Immature natural killer cell (primary cell): ENCODE data around the gene CLDN11. TPM values are rescaled to one million over a fixed set of nuclear protein-coding genes. Genes with fewer than 3 reads are reported as not detected.

ENCODE experiments used
- DNase-seq, 3 donors: peaks; one replicate each; pipeline ENCODE4 v3.0.0; 2022; ENCODE audit warnings: mixed read lengths in 1 of 3
- H3K27ac Mint-ChIP-seq, 6 donors: one replicate each; pipeline ENCODE4 v1.8.0; 2020; ENCODE audit warnings: mixed read lengths in 6 of 6, mild to moderate bottlenecking in 5 of 6, inconsistent platforms in 4 of 6, moderate library complexity in 3 of 6
- H3K27me3 Mint-ChIP-seq, 3 donors: one replicate each; pipeline ENCODE4 v1.8.0; 2020 to 2021; ENCODE audit warnings: low read depth in 3 of 3, mild to moderate bottlenecking in 3 of 3, mixed read lengths in 3 of 3, moderate library complexity in 3 of 3, inconsistent platforms in 1 of 3
- H3K36me3 Mint-ChIP-seq, 3 donors: one replicate each; pipeline ENCODE4 v1.8.0; 2020; ENCODE audit warnings: mixed read lengths in 3 of 3, inconsistent platforms in 2 of 3, mild to moderate bottlenecking in 2 of 3
- H3K4me1 Mint-ChIP-seq, 2 donors: one replicate each; pipeline ENCODE4 v1.8.0; 2020; ENCODE audit warnings: inconsistent platforms in 2 of 2, mild to moderate bottlenecking in 2 of 2, mixed read lengths in 2 of 2, moderate library complexity in 1 of 2
- H3K4me3 Mint-ChIP-seq, 5 donors: one replicate each; pipeline ENCODE4 v1.8.0; 2020; ENCODE audit warnings: mild to moderate bottlenecking in 5 of 5, mixed read lengths in 5 of 5, inconsistent platforms in 3 of 5, moderate library complexity in 3 of 5
- H3K9me3 Mint-ChIP-seq, 6 donors: one replicate each; pipeline ENCODE4 v1.8.0; 2020; ENCODE audit warnings: mild to moderate bottlenecking in 6 of 6, mixed read lengths in 6 of 6, inconsistent platforms in 4 of 6, moderate library complexity in 3 of 6
- polyA plus RNA-seq, 3 donors: library from polyadenylated mRNA; unstranded; fragments of 300-500 nt; fragmentation: Illumina TruSeq; gene quantifications; one replicate each; pipeline ENCODE4 v1.2.3, GENCODE V29; 2021

The CLDN11 gene
- polyA plus RNA-seq, 3 donors from 2014 or later, result not detected

DNA sequence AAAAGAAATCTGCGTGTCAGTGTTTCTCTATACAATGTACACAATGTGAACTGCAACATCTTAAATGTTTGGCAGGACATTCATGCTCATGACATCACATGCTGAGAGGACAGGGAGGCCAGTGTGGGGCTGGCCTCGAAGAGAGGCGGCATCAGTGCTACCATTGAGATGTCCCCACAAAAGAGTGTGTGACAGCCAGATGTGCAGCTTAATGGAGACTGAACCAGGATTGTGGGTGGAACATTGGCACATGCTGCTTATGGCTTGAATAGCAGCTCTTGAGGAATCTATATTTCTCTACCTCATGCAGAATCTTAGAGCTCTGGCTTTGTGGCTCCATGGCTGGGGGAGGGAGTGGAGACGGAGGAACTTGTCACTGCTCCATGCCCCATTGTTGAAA is 18.5 kb downstream of the CLDN11 start:
- Mint-ChIP-seq H3K9me3 (no peaks in the 10 kb centered on the region), H3K4me3 (no peak overlapping the region), H3K4me1 (no peaks in the 10 kb centered on the region), H3K27ac (no peak overlapping the region), H3K27me3 (peaks cover 2 to 5% (median 4%) of the 10 kb centered on the region in 3 donors), H3K36me3 (no peaks in the 10 kb centered on the region)
- DNase-seq, result no peak

DNA sequence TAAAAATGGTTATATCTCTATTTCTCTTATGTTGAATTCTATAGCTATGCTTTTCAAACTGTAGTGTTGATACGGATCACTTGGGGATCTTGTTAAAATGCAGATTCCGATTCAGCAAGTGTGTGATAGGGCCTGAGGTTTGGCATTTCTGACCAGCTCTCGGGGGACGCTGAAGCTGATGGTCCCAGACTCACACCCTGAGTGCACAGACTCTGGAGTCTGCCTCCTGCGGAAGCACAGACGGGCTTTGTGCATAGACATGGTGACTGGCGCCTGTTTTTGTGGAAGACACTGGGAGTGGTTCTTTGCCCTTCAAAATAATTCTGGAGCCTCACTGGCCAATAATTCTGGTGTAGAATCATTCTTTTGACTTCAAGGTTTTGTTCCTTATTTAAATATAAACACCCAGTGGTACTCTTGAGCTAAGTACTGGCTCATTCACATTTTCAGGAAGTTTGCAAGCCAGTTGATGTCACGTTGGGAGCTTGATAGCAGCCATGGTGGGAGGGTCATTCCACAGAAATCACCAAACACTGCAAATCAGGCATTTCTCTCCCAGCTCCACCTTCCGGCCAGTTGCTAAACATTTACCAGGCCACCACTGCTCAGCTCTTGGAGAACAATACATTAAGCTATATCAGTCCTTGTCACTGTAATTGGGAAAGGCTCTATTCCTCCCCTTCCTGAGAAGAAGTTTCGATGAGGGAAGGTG is 19.2 kb downstream of the CLDN11 start:
- Mint-ChIP-seq H3K36me3 (no peaks in the 10 kb centered on the region), H3K27ac (no peak overlapping the region), H3K4me3 (no peak overlapping the region), H3K4me1 (no peaks in the 10 kb centered on the region), H3K27me3 (peaks cover 2 to 5% (median 4%) of the 10 kb centered on the region in 3 donors), H3K9me3 (no peaks in the 10 kb centered on the region)
- no peak for DNase-seq

DNA sequence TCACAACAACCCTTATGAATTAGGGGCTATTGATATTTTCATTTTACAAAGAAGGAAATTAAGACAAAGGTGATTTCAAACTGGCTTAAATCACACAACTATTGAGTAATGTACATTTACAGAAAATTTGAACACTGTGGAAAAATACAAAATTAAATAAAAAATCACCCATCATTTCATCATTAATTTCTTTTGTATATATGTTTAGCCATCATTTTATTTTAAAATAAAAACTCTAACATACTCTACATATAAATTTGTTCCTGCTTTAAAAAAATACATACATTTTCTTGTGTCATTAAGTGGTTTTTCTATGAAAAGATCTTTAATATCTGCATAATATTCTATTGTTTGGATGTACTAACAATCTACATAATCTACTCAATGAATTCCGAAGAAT is 20.2 kb downstream of the CLDN11 start:
- no peak overlapping the region for H3K27ac Mint-ChIP-seq
- H3K27me3 Mint-ChIP-seq, result peaks cover 2 to 5% (median 4%) of the 10 kb centered on the region in 3 donors
- H3K4me3 Mint-ChIP-seq, result no peak overlapping the region
- no peaks in the 10 kb centered on the region for H3K4me1 Mint-ChIP-seq
- no peaks in the 10 kb centered on the region for H3K36me3 Mint-ChIP-seq
- no peak for DNase-seq
- no peaks in the 10 kb centered on the region for H3K9me3 Mint-ChIP-seq

DNA sequence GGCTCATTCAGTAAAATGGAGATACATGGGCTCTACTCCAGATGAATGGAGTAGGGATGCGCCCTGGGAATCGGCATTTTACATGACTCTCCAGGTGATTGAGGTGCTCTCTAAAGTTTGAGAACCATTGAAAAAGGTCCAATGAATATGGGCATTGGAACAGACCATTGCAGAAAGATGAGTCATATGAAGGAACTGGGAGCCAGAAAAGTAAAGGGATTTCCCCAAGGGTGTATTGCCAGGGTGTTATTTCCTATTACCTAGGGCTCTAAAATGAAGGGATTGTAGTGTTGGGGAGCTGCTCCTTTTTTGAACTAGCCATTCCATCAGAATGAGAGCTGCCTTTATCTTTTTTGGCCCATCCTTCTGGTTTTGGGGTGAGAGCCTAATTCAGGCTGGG is 21.7 kb downstream of the CLDN11 start:
- H3K27ac Mint-ChIP-seq, result no peak overlapping the region
- no peak for DNase-seq
- peaks cover 2 to 6% (median 5%) of the 10 kb centered on the region in 3 donors for H3K27me3 Mint-ChIP-seq
- H3K9me3 Mint-ChIP-seq, result no peaks in the 10 kb centered on the region
- H3K4me1 Mint-ChIP-seq, result no peaks in the 10 kb centered on the region
- no peak overlapping the region for H3K4me3 Mint-ChIP-seq
- H3K36me3 Mint-ChIP-seq, result no peaks in the 10 kb centered on the region

DNA sequence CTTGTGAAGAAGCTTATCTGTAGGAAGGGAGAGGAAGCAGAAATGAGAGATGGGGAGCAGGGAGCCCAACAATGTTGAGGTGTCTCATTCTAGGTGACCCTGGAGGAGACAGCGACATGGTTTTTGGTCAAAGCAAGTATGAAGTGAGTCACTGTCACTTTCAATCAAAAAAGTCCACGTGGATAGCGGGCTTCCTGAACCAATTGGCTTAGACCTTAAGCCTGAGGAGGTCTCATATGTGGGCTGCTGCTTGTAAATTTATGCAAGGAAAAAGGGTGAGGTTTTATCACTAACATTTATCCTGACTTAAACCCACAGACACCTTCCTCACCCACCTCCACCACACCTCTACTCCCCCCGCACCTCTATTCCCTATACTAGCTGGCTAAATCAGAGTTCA is 22.7 kb downstream of the CLDN11 start:
- H3K9me3 Mint-ChIP-seq, result no peaks in the 10 kb centered on the region

DNA sequence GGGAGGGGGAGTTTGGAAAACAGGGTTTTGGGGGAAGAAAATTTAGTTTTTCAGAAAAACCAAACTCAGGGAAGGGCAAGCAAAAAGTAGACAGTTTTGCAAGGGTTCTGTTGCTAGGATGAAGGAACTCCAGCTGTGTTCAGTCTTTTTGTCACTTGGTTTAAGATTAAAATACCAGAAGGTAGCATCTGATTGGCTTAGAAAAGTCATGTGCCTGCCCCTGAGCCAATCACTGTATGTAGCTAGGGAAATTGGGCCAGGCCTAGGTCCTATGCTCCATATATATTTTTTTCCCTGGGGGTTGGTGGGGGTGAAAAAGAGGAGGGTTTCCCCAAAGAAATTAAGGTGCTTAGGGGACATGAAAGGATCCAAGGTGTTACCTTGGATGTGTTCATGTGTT is 24.3 kb downstream of the CLDN11 start:
- Mint-ChIP-seq H3K9me3 (no peaks in the 10 kb centered on the region), H3K4me3 (no peak overlapping the region), H3K36me3 (no peaks in the 10 kb centered on the region), H3K27ac (no peak overlapping the region), H3K4me1 (no peaks in the 10 kb centered on the region), H3K27me3 (peaks cover 2 to 5% (median 2%) of the 10 kb centered on the region in 3 donors)
- DNase-seq, result no peak

More for the DNA sequence above, 22.7 kb downstream of the CLDN11 start:
- H3K4me3 Mint-ChIP-seq, result no peak overlapping the region
- H3K27me3 Mint-ChIP-seq, result peaks cover 2 to 6% (median 5%) of the 10 kb centered on the region in 3 donors
- H3K27ac Mint-ChIP-seq, result no peak overlapping the region
- no peaks in the 10 kb centered on the region for H3K36me3 Mint-ChIP-seq
- DNase-seq, result no peak
- H3K4me1 Mint-ChIP-seq, result no peaks in the 10 kb centered on the region

DNA sequence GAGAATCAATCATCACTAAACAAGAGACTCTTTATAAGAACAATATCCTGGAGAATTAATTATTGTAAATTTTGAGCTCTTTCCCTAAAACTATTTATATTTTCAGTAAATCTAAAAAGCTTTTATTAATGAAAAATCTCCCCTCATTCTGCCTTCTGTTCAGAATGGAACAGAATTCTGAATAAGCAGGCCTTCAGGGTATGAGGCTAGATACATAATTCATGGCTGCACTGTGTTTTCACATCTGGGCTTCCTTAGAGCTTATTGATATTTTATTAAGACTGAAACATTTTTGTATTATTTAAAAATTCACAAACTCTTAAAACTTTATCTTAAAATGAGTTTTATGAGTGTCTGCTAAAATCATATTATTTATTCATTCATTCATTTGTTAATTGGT is 24.8 kb downstream of the CLDN11 start:
- H3K36me3 Mint-ChIP-seq, result no peaks in the 10 kb centered on the region
- no peak overlapping the region for H3K27ac Mint-ChIP-seq
- H3K27me3 Mint-ChIP-seq, result peaks cover 2 to 5% (median 2%) of the 10 kb centered on the region in 3 donors
- DNase-seq, result no peak
- no peaks in the 10 kb centered on the region for H3K4me1 Mint-ChIP-seq
- no peak overlapping the region for H3K4me3 Mint-ChIP-seq
- H3K9me3 Mint-ChIP-seq, result no peaks in the 10 kb centered on the region

DNA sequence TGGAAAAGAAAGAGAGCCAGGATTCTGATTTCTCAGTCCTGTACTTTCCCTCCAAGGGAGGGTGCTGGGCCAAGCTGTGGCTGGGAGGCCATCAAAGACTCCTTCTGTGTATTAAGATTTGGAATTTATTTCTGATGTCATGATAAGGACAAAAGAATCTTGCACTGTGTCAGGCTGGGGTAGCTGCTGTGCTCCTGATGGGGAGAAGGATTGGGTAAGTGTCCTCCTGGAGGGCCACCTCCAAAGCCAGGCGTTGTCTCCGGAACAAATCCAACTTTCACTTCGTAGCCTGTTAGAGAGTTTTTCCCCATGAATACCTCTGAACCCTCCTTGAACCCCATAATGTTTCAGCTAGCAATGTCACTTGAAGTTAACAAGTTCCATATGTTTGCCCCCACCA is 29.9 kb downstream of the CLDN11 start:
- H3K36me3 Mint-ChIP-seq, result no peaks in the 10 kb centered on the region
- DNase-seq, result no peak
- H3K4me3 Mint-ChIP-seq, result no peak overlapping the region
- peaks cover 0 to 2% (median 0%) of the 10 kb centered on the region in 3 donors for H3K27me3 Mint-ChIP-seq
- H3K9me3 Mint-ChIP-seq, result no peaks in the 10 kb centered on the region
- no peaks in the 10 kb centered on the region for H3K4me1 Mint-ChIP-seq
- no peak overlapping the region for H3K27ac Mint-ChIP-seq

DNA sequence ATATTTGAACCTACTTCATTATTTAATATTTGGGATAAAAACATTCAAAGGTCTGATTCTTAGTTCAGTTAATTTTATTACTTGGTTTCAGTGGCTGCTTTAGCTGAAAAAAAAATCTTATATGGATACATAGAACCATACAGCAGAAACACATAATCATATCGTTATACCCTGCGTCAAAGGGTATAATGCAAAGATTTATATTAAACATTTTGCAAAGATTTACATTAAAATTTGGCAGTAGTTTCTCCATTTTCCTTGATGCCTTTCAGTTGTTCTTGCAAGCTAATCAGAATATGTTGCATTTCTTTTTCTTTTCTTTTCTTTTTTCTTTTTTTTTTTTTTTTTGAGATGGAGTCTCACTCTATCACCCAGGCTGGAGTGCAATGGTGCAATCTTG is 31.4 kb downstream of the CLDN11 start:
- Mint-ChIP-seq H3K27ac (no peak overlapping the region), H3K4me1 (no peaks in the 10 kb centered on the region), H3K9me3 (no peaks in the 10 kb centered on the region), H3K4me3 (no peak overlapping the region), H3K36me3 (no peaks in the 10 kb centered on the region), H3K27me3 (no peaks in the 10 kb centered on the region)
- DNase-seq, result no peak

DNA sequence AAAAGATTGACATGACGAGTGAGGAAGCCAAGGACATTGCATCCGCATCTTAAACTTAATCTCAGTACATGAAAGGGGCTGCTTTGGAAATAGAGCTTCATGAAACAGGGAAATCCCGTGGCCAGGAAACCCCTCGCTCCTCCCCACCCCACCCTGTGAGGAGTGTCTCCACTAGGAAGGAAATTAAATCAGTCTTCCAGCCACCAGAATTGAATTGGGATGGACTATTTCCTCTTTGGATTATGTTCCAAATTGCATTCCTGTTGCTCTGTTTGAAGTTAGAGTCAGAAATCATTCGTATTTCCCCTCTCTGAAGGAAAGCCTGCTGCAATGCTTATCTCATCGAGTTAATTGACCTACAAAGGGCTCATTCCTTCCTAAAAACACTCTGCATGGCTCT is 35.8 kb downstream of the CLDN11 start:
- Mint-ChIP-seq H3K36me3 (no peaks in the 10 kb centered on the region), H3K4me1 (no peaks in the 10 kb centered on the region), H3K27ac (no peak overlapping the region), H3K4me3 (no peak overlapping the region), H3K9me3 (no peaks in the 10 kb centered on the region), H3K27me3 (peaks cover 2 to 6% (median 4%) of the 10 kb centered on the region in 3 donors)
- no peak for DNase-seq

DNA sequence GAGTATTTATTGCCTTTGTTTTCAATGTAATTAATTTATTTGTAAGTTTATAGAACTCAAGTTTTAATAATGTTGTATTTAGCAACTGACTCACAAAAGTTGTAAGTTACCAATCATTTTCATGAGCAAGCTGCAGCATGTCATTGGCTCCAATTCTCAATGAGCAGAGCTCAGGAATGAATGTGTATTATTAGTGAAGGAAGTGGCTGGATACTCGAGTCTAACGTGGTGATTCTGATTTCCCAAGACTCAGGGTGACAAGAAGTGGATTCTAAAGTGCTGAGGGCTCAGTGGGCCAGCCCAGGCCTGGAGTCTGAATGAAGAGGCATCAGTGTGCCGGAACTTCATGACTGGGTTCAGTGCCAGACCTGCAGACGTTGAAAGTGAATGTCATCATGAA is 39.6 kb downstream of the CLDN11 start:
- Mint-ChIP-seq H3K4me3 (no peak overlapping the region), H3K36me3 (no peaks in the 10 kb centered on the region), H3K4me1 (no peaks in the 10 kb centered on the region), H3K27me3 (peaks cover 2 to 11% (median 4%) of the 10 kb centered on the region in 3 donors), H3K9me3 (no peaks in the 10 kb centered on the region), H3K27ac (no peak overlapping the region)
- DNase-seq, result no peak

DNA sequence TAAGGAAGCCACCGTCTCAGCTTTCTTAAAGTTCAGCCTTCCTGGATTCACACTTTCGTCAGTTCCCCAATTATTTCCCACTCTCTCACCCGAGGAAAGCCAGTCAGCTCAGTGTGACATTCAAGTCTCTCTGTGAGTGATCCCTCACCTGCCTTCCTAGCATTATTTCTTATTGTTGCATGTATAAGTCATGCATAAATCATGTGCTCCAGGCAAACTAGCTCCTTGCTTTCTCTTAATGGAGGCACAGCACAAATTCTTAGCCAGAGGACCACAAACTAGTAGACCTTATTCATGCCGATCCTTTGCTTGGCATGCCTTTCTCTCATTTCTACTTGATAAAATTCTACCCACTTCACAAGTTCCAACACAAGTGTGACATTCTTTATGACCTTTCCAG is 44.3 kb downstream of the CLDN11 start:
- DNase-seq, result no peak
- Mint-ChIP-seq H3K4me3 (no peak overlapping the region), H3K4me1 (no peaks in the 10 kb centered on the region), H3K36me3 (no peaks in the 10 kb centered on the region), H3K27ac (no peak overlapping the region), H3K27me3 (peaks cover 0 to 11% (median 2%) of the 10 kb centered on the region in 3 donors), H3K9me3 (no peaks in the 10 kb centered on the region)

DNA sequence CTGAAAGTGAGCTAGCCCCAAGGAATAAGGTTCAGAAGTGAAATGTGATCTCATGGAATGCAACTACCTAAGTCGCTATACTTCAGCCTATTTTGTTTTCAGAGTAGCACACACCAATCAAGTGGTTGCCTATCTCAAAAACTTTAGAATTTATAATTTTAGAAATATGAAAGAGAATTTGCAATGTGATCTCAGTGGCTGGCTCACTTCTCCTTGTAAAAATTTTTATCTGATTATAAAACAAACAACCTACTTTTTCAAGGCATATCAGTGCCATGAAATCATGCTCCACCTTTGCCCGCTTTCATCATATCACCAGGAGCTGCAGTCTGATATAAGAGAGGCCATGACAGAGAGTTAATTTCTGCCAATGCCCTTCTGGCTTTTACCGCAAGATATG is 47.3 kb downstream of the CLDN11 start:
- no peak overlapping the region for H3K4me3 Mint-ChIP-seq
- peaks cover 0 to 14% (median 0%) of the 10 kb centered on the region in 3 donors for H3K27me3 Mint-ChIP-seq
- H3K36me3 Mint-ChIP-seq, result no peaks in the 10 kb centered on the region

DNA sequence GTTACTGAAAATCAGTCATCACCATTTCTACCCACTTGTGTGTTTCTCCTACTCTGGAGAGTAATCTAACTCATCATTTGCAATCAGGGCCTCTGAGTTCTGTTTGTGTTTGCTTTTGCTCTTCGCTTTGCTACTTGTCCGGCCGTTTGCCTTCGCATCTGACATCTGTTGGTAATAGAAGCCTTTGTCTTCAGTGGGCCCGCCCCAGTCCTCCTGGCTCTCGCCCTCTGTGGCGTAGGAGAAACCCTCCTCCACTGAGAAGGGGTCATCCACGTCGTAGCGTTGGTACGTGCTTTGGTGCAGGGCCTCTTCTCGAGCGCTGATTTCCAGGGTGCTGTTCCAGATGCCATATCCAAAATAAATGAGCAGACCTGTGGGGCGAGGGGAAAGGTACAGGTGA is 48.3 kb downstream of the CLDN11 start:
- Mint-ChIP-seq H3K4me3 (no peak overlapping the region), H3K27ac (no peak overlapping the region), H3K9me3 (no peaks in the 10 kb centered on the region), H3K4me1 (no peaks in the 10 kb centered on the region), H3K36me3 (no peaks in the 10 kb centered on the region), H3K27me3 (peaks cover 0 to 9% (median 4%) of the 10 kb centered on the region in 3 donors)
- no peak for DNase-seq

More for the DNA sequence above, 47.3 kb downstream of the CLDN11 start:
- H3K9me3 Mint-ChIP-seq, result no peaks in the 10 kb centered on the region
- DNase-seq, result no peak
- H3K4me1 Mint-ChIP-seq, result no peaks in the 10 kb centered on the region
- no peak overlapping the region for H3K27ac Mint-ChIP-seq

DNA sequence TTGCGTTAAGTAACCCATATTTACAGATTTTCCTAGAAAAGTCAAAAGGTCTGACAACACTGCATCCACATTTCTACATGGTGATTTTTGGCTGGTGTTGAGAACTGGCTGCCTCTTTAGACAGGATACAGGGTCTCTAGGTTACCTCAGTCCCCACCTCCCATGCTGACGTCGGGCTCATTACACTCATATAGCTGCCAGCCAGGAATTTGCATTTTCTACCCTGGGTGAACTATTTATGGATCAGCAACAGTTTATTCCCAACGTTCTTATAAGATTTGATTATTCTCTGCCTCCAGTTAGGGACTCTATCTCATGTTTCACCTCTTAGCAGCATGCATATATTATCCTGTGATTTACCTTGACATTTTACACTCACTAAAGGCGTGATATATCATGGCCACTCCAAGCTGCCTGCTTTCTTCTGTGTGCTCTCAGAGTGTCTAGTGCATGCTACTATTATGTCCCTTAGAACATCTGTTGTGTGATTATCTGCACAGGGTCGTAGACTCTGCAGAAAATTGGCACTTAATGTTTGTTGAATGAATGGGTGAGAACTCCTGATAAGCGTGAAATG is 49.0 kb downstream of the CLDN11 start:
- no peak for DNase-seq
- H3K27ac Mint-ChIP-seq, result no peak overlapping the region
- peaks cover 0 to 9% (median 4%) of the 10 kb centered on the region in 3 donors for H3K27me3 Mint-ChIP-seq
- no peaks in the 10 kb centered on the region for H3K4me1 Mint-ChIP-seq
- H3K4me3 Mint-ChIP-seq, result no peak overlapping the region
- no peaks in the 10 kb centered on the region for H3K9me3 Mint-ChIP-seq
- no peaks in the 10 kb centered on the region for H3K36me3 Mint-ChIP-seq
